Ectodermal cell (in vitro differentiated cells): ENCODE results near the gene NDC80.
"Not testable (repeated sequence)": the region's sequence is repeated elsewhere in the genome, so short reads cannot be mapped to it uniquely, and the experiment has no call there.

Experiments used
- H3K27ac ChIP-seq: 2 replicates; pipeline ENCODE4 v1.7.0; 2013; ENCODE audit warnings: mild to moderate bottlenecking, low read depth, low read length; ENCODE audit not compliant: insufficient read depth, poor library complexity, severe bottlenecking
- H3K27me3 ChIP-seq: 2 replicates; pipeline ENCODE4 v1.7.0; 2013; ENCODE audit warnings: mild to moderate bottlenecking, low read length; ENCODE audit not compliant: insufficient read depth, control insufficient read depth, poor library complexity, severe bottlenecking
- H3K36me3 ChIP-seq: one replicate; pipeline ENCODE4 v1.7.0; 2013; ENCODE audit warnings: low read length; ENCODE audit not compliant: control insufficient read depth, insufficient read depth
- H3K4me1 ChIP-seq: one replicate; pipeline ENCODE4 v1.7.0; 2013; ENCODE audit warnings: low read length; ENCODE audit not compliant: control insufficient read depth, insufficient read depth
- H3K4me3 ChIP-seq: 2 replicates; pipeline ENCODE4 v1.7.0; 2013; ENCODE audit warnings: low read depth, low read length, control low read depth; ENCODE audit not compliant: insufficient read depth
- H3K9me3 ChIP-seq: 2 replicates; pipeline ENCODE4 v1.7.0; 2013; ENCODE audit warnings: mild to moderate bottlenecking, low read length, moderate library complexity; ENCODE audit not compliant: control insufficient read depth
- WGBS, 2 experiments: methylation state at CpG; one replicate each; pipeline ENCODE4 v1.1.7; 2013; ENCODE audit warnings: missing lambda C conversion rate in 2 of 2; 5-methylcytosine and 5-hydroxymethylcytosine counted together

Gene NDC80

DNA sequence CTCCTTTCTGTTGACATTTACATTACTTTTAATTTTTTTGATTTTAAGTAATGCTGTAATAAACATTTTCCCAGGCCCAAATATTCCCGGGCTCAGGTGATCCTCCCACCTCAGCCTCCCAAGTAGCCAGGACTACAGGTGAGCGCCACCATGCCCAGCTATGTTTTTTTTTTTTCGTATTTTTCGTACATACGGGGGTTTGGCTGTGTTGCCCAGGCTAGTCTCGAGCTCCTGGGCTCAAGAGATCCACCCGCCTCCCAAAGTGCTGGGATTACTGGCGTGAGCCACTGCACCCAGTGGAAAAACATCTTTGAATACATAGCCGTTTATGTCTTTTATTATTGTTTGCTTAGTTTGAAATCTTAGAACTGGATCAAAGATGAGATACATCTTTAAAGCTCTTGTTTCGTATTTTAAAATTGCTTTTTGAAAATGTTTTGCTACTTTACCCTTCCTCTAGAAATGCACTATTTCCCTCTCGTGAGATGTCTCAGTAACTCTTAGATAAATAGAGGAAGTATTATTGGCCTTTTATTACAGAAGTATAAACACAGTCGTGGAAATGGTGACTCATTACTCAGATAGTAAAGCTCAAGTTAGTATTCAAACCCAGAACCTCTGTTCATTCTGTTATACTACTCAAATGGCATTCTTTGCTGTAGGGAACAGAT lies 86.6 kb downstream of the NDC80 start:
- H3K4me1 ChIP-seq: peaks cover 4% of the 10 kb centered on the region
- H3K9me3 ChIP-seq: no peaks in the 10 kb centered on the region
- 92% methylated on average over 11 of the region's 12 CpGs for WGBS, 2 experiments
- no peak overlapping the region for H3K27ac ChIP-seq
- H3K36me3 ChIP-seq: no peaks in the 10 kb centered on the region
- H3K4me3 ChIP-seq: no peak overlapping the region
- peaks cover 21% of the 10 kb centered on the region for H3K27me3 ChIP-seq

DNA sequence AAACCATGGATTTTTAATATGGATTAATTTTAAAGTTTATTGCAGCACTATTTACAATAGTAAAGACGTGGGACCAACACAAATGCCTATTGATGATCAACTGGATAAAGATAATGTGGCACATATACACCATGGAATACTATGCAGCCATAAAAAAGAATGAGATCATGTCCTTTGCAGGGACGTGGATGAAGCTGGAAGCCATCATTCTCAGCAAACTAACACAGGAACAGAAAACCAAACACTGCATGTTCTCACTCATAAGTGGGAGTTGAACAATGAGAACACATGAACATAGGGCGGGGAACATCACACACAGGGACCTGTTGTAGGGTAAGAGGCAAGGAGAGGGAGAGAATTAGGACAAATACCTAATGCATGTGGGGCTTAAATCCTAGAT lies 89.5 kb downstream of the NDC80 start:
- not testable (repeated sequence) for H3K9me3 ChIP-seq, H3K4me1 ChIP-seq, H3K4me3 ChIP-seq, H3K36me3 ChIP-seq, H3K27me3 ChIP-seq, H3K27ac ChIP-seq
- WGBS, 2 experiments: 90 to 98% methylated on average over 2 to 3 of the region's 3 CpGs

DNA sequence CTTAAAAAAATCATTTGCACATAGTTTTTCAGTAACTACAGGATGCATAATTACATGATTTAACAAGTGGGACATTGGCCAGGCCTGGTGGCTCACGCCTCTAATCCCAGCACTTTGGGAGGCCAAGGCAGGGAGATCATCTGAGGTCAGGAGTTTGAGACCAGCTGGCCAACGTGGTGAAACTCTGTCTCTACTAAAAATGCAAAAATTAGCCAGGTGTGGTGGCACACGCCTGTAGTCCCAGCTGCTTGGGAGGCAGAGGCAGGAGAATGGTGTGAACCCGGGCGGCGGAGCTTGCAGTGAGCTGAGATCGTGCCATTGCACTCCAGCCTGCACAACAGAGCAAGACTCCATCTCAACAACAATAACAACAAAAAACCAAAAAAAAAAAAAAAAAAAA lies 90.9 kb downstream of the NDC80 start:
- H3K36me3 ChIP-seq, H3K27ac ChIP-seq, H3K4me1 ChIP-seq, H3K9me3 ChIP-seq, H3K4me3 ChIP-seq, H3K27me3 ChIP-seq: not testable (repeated sequence)
- WGBS, 2 experiments: 83 to 89% methylated on average over 7 of the region's 7 CpGs

GRCh38 chr18:2662990-2663389 lies 91.6 kb downstream of the NDC80 start:
- Histone ChIP-seq H3K36me3 (peaks cover 7% of the 10 kb centered on the region), H3K27ac (no peak overlapping the region), H3K4me1 (no peaks in the 10 kb centered on the region), H3K27me3 (no peaks in the 10 kb centered on the region), H3K9me3 (no peaks in the 10 kb centered on the region), H3K4me3 (no peak overlapping the region)
- WGBS, 2 experiments: 90 to 93% methylated on average over 5 of the region's 5 CpGs
